Gastrocnemius medialis (tissue), 4 donors: ENCODE data around the gene KRT27. TPM values are rescaled to one million over a fixed set of nuclear protein-coding genes. Genes with fewer than 3 reads are reported as not detected.
A peak's percentile ranks its signal among the peaks of the same experiment; 100 is the strongest.

ENCODE experiments used
- ATAC-seq, 2 donors: fragments of 150-250 bp; one replicate each; pipeline ENCODE4 v1.9.1; 2016
- DNase-seq, 2 donors: peaks; one replicate each; pipeline ENCODE4 v3.0.0-alpha.2; 2019
- H3K27ac ChIP-seq, 4 donors: fragments of 200-600 bp; sonication (generic); 1 replicate in 1 of 4; 2 replicates in 3 of 4; pipeline ENCODE4 v1.5.1; 2016 to 2018; ENCODE audit warnings: mild to moderate bottlenecking in 2 of 4, moderate library complexity in 1 of 4
- H3K27me3 ChIP-seq, 3 donors: fragments of 200-600 bp; sonication (generic) in 2 of 3; 1 replicate in 1 of 3; 2 replicates in 2 of 3; pipeline versions ENCODE4 v1.5.1 to v1.6.0; 2016 to 2019; ENCODE audit warnings: mild to moderate bottlenecking in 1 of 3, moderate library complexity in 1 of 3
- H3K36me3 ChIP-seq, 2 donors: fragments of 200-600 bp; sonication (generic) in 1 of 2; one replicate each; pipeline ENCODE4 v1.5.1; 2017 to 2018
- H3K4me1 ChIP-seq, 2 donors: fragments of 200-600 bp; sonication (generic) in 1 of 2; one replicate each; pipeline ENCODE4 v1.5.1; 2016 to 2017; ENCODE audit warnings: mild to moderate bottlenecking in 2 of 2
- H3K4me3 ChIP-seq, 4 donors: fragments of 200-600 bp; sonication (generic) in 3 of 4; 1 replicate in 1 of 4; 2 replicates in 3 of 4; pipeline ENCODE4 v1.5.1; 2016 to 2019; ENCODE audit warnings: mild to moderate bottlenecking in 2 of 4
- H3K9me3 ChIP-seq, 3 donors: fragments of 200-600 bp; sonication (generic) in 2 of 3; 1 replicate in 1 of 3; 2 replicates in 2 of 3; pipeline ENCODE4 v1.5.1; 2016 to 2019
- CTCF ChIP-seq, 5 experiments: fragments of 450-650 bp in 3 of 5; fragments of 200-600 bp in 2 of 5; sonication (generic) in 2 of 5; IDR thresholded peaks in 4 of 5; conservative IDR thresholded peaks in 1 of 5; 1 replicate in 4 of 5; 2 replicates in 1 of 5; pipeline ENCODE4 v1.5.1; 2016 to 2019; ENCODE audit warnings: antibody characterized with exemption in 5 of 5, mild to moderate bottlenecking in 3 of 5, moderate library complexity in 3 of 5
- POLR2A ChIP-seq, 2 donors: fragments of 450-650 bp; IDR thresholded peaks; one replicate each; pipeline ENCODE4 v1.6.1; 2017; ENCODE audit warnings: antibody characterized with exemption in 2 of 2, mild to moderate bottlenecking in 2 of 2, moderate library complexity in 2 of 2
- in situ Hi-C, 4 donors: fragments of 200-750 bp; cut with MboI; loops; one replicate each; pipeline versions ENCODE4 v1.15.0 to v1.8.0; 2017; ENCODE audit warnings: low sequenced_read_pairs in 4 of 4
- intact Hi-C: fragments of 100-400 bp; cut with DNase I; formaldehyde crosslinking; loops from one replicate; pipeline ENCODE4 v1.15.1; 2023; ENCODE audit warnings: low total_unique reads
- total RNA-seq, 4 donors: library from RNA; depleted of rRNA; stranded (reverse); fragments of >200 nt; gene quantifications; one replicate each; pipeline versions ENCODE4 v1.1.0 to v1.2.3, GENCODE V29; 2016

KRT27 gene
- total RNA-seq, 4 donors from 2014 or later = not detected

- H3K4me1 ChIP-seq = peaks cover 14 to 22% of the 10 kb centered on the region in 2 donors
- peak overlapping the region in 1 of 4 donors; percentile 67 for H3K4me3 ChIP-seq
- no peaks in the 10 kb centered on the region for H3K9me3 ChIP-seq
- TF ChIP-seq CTCF (IDR thresholded peaks at IDR 0.05 in 4 of 5, conservative IDR thresholded peaks at IDR 0.05 in 1 of 5) = no peak
- TF ChIP-seq POLR2A (IDR thresholded peaks at IDR 0.05) = no peak
- DNase-seq = no peak
- peak overlapping the region in 3 of 4 donors; percentile 79 to 87 (median 85) for H3K27ac ChIP-seq
- no peaks in the 10 kb centered on the region for H3K27me3 ChIP-seq
- ATAC-seq = no peak
- in situ Hi-C loops (loop anchor here in 1 of 4 donors (25.0 kb wide), 1 partner anchor 842 kb away; no protein-coding TSS in a partner anchor), intact Hi-C loops (no loop called here)
- peaks cover 0 to 17% of the 10 kb centered on the region in 2 donors for H3K36me3 ChIP-seq
Observed at GRCh38 chr17:40820228-40820838, 38.0 kb upstream of the KRT27 start.

- Histone ChIP-seq H3K27me3 (no peaks in the 10 kb centered on the region), H3K4me3 (peak overlapping the region; percentile 58 to 73 (median 65)), H3K9me3 (no peaks in the 10 kb centered on the region), H3K4me1 (peaks cover 14 to 22% of the 10 kb centered on the region in 2 donors), H3K27ac (peak overlapping the region; percentile 79 to 87 (median 83)), H3K36me3 (peaks cover 0 to 17% of the 10 kb centered on the region in 2 donors)
- in situ Hi-C loops (loop anchor here in 2 of 4 donors (10.0 to 25.0 kb wide), 2 partner anchors 843 to 855 kb away; no protein-coding TSS in a partner anchor), intact Hi-C loops (loop anchor here (2.0 to 10.0 kb wide), 4 partner anchors 175 to 868 kb away; partner anchors contain the start of genes EIF1 and SMARCE1)
- TF ChIP-seq POLR2A (IDR thresholded peaks at IDR 0.05) = no peak
- no peak for TF ChIP-seq CTCF (IDR thresholded peaks at IDR 0.05 in 4 of 5, conservative IDR thresholded peaks at IDR 0.05 in 1 of 5)
- ATAC-seq (peak; percentile 39 to 55), DNase-seq (no peak)
Observed at GRCh38 chr17:40819528-40820125, 37.3 kb upstream of the KRT27 start.

- ATAC-seq = peak; percentile 91 to 95
- peak; percentile 47 to 68 for TF ChIP-seq POLR2A (IDR thresholded peaks at IDR 0.05)
- TF ChIP-seq CTCF (IDR thresholded peaks at IDR 0.05 in 4 of 5, conservative IDR thresholded peaks at IDR 0.05 in 1 of 5) = no peak
- Histone ChIP-seq H3K36me3 (peaks cover 0 to 17% of the 10 kb centered on the region in 2 donors), H3K27me3 (no peaks in the 10 kb centered on the region), H3K27ac (peak overlapping the region; percentile 79 to 87 (median 83)), H3K4me3 (peak overlapping the region; percentile 58 to 73 (median 69)), H3K4me1 (peaks cover 14 to 22% of the 10 kb centered on the region in 2 donors), H3K9me3 (no peaks in the 10 kb centered on the region)
- in situ Hi-C loops = loop anchor here in 2 of 4 donors (10.0 to 25.0 kb wide), 2 partner anchors 843 to 856 kb away; no protein-coding TSS in a partner anchor
- intact Hi-C loops = loop anchor here (2.0 to 10.0 kb wide), 4 partner anchors 174 to 868 kb away; partner anchors contain the start of genes EIF1 and SMARCE1
- DNase-seq = peak; percentile 59 to 71
Observed at GRCh38 chr17:40818733-40819527, 36.6 kb upstream of the KRT27 start.

GRCh38 chr17:40818343-40818732, 36.0 kb upstream of the KRT27 start:
- ATAC-seq (no peak), DNase-seq (no peak)
- Histone ChIP-seq H3K9me3 (no peaks in the 10 kb centered on the region), H3K4me1 (peaks cover 14 to 22% of the 10 kb centered on the region in 2 donors), H3K36me3 (peaks cover 0 to 17% of the 10 kb centered on the region in 2 donors), H3K27ac (peak overlapping the region; percentile 79 to 87 (median 83)), H3K4me3 (peak overlapping the region; percentile 51 to 73 (median 64)), H3K27me3 (no peaks in the 10 kb centered on the region)
- intact Hi-C loops = loop anchor here (2.0 to 10.0 kb wide), 4 partner anchors 174 to 869 kb away; partner anchors contain the start of genes EIF1 and SMARCE1
- in situ Hi-C loops = loop anchor here in 2 of 4 donors (10.0 to 25.0 kb wide), 2 partner anchors 844 to 856 kb away; no protein-coding TSS in a partner anchor
- TF ChIP-seq POLR2A (IDR thresholded peaks at IDR 0.05) = no peak
- no peak for TF ChIP-seq CTCF (IDR thresholded peaks at IDR 0.05 in 4 of 5, conservative IDR thresholded peaks at IDR 0.05 in 1 of 5)
